MCF 10A (cell line): ENCODE data around the gene LRRC3C. TPM values are rescaled to one million over a fixed set of nuclear protein-coding genes. Genes with fewer than 3 reads are reported as not detected.

ENCODE experiments used
- BruUV-seq: library from RNA; stranded (reverse); fragments of 400-500 nt; replicated peaks from 2 replicates; lab custom pipeline; 2021; lab: Mats Ljungman, UMichigan
- CTCF ChIA-PET: fragments of 300-600 bp; sonication (Branson Sonifier 250); formaldehyde crosslinking; extraction: SDS; loops from one replicate; lab custom pipeline; 2021; ENCODE audit warnings: antibody characterized with exemption, inconsistent platforms; lab: Yijun Ruan, JAX
- POLR2A ChIA-PET: fragments of 300-600, 350-650 bp; sonication (Branson Sonifier 250); formaldehyde crosslinking; extraction: SDS; loops from one replicate; lab custom pipeline; 2020; ENCODE audit warnings: antibody characterized with exemption, inconsistent platforms; lab: Yijun Ruan, JAX
- DNase-seq: peaks from one replicate; pipeline ENCODE4 v3.0.0-alpha.2; 2018; ENCODE audit not compliant: unreplicated experiment
- H3K27ac Mint-ChIP-seq: one replicate; pipeline ENCODE4 v1.8.0; 2022; ENCODE audit warnings: mild to moderate bottlenecking, low read depth, mixed read lengths; ENCODE audit not compliant: unreplicated experiment
- H3K27me3 Mint-ChIP-seq: one replicate; pipeline ENCODE4 v1.8.0; 2022; ENCODE audit warnings: mixed read lengths; ENCODE audit not compliant: insufficient read depth, unreplicated experiment
- H3K36me3 Mint-ChIP-seq: one replicate; pipeline ENCODE4 v1.8.0; 2022; ENCODE audit warnings: mild to moderate bottlenecking, moderate library complexity, mixed read lengths; ENCODE audit not compliant: insufficient read depth, unreplicated experiment
- H3K4me1 Mint-ChIP-seq: one replicate; pipeline ENCODE4 v1.8.0; 2022; ENCODE audit warnings: mixed read lengths; ENCODE audit not compliant: insufficient read depth, unreplicated experiment
- H3K4me3 Mint-ChIP-seq: one replicate; pipeline ENCODE4 v1.8.0; 2022; ENCODE audit warnings: mild to moderate bottlenecking, moderate library complexity, mixed read lengths; ENCODE audit not compliant: unreplicated experiment
- H3K9me3 Mint-ChIP-seq: one replicate; pipeline ENCODE4 v1.8.0; 2022; ENCODE audit warnings: mixed read lengths; ENCODE audit not compliant: unreplicated experiment
- intact Hi-C: fragments of 100-400 bp; cut with micrococcal nuclease; formaldehyde crosslinking; loops from 2 replicates; pipeline ENCODE4 v1.14.1; 2022
- total RNA-seq: library from RNA; stranded (reverse); gene quantifications from 2 replicates; pipeline ENCODE4 v1.2.3, GENCODE V29; 2022
- TF ChIP-seq, protein P1 (sequence below): fragments of 200-600 bp; IDR thresholded peaks from one replicate; pipeline ENCODE4 v1.8.0; 2022; ENCODE audit warnings: antibody characterized with exemption, mild to moderate bottlenecking; ENCODE audit not compliant: unreplicated experiment

The LRRC3C gene
- total RNA-seq, 1 experiment from 2014 or later: not detected

DNA sequence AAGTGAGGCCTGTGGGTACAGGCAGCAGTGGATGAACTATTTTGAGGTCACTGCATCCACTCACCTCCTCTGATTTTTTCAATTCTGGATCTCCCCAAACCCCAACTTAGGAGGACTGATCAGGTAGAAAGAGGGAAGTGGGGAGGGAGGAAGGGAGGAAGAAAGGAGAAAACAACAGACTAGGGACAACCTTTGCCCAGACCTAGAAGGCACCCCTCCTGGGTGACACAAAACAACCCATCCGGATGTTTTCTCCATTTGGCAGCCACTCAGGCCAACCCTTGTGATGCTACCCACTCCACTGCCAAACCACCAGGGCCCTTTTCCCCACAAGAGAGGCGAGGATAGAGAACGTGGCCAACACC lies 2.9 kb upstream of the LRRC3C start:
- BruUV-seq: no TSS peak
- TF ChIP-seq, protein P1, sequence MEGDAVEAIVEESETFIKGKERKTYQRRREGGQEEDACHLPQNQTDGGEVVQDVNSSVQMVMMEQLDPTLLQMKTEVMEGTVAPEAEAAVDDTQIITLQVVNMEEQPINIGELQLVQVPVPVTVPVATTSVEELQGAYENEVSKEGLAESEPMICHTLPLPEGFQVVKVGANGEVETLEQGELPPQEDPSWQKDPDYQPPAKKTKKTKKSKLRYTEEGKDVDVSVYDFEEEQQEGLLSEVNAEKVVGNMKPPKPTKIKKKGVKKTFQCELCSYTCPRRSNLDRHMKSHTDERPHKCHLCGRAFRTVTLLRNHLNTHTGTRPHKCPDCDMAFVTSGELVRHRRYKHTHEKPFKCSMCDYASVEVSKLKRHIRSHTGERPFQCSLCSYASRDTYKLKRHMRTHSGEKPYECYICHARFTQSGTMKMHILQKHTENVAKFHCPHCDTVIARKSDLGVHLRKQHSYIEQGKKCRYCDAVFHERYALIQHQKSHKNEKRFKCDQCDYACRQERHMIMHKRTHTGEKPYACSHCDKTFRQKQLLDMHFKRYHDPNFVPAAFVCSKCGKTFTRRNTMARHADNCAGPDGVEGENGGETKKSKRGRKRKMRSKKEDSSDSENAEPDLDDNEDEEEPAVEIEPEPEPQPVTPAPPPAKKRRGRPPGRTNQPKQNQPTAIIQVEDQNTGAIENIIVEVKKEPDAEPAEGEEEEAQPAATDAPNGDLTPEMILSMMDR: no peak
- Mint-ChIP-seq H3K4me3 (no peak overlapping the region), H3K27ac (no peak overlapping the region), H3K27me3 (no peaks in the 10 kb centered on the region), H3K4me1 (peaks cover 15% of the 10 kb centered on the region), H3K9me3 (no peaks in the 10 kb centered on the region), H3K36me3 (peaks cover 7% of the 10 kb centered on the region)
- intact Hi-C loops: no loop called here
- CTCF ChIA-PET: interaction anchor here (0.6 kb wide), 1 partner anchor 893 kb away, joined by 3 read pairs; no protein-coding TSS in a partner anchor
- DNase-seq: no peak
- POLR2A ChIA-PET: no interaction called here

DNA sequence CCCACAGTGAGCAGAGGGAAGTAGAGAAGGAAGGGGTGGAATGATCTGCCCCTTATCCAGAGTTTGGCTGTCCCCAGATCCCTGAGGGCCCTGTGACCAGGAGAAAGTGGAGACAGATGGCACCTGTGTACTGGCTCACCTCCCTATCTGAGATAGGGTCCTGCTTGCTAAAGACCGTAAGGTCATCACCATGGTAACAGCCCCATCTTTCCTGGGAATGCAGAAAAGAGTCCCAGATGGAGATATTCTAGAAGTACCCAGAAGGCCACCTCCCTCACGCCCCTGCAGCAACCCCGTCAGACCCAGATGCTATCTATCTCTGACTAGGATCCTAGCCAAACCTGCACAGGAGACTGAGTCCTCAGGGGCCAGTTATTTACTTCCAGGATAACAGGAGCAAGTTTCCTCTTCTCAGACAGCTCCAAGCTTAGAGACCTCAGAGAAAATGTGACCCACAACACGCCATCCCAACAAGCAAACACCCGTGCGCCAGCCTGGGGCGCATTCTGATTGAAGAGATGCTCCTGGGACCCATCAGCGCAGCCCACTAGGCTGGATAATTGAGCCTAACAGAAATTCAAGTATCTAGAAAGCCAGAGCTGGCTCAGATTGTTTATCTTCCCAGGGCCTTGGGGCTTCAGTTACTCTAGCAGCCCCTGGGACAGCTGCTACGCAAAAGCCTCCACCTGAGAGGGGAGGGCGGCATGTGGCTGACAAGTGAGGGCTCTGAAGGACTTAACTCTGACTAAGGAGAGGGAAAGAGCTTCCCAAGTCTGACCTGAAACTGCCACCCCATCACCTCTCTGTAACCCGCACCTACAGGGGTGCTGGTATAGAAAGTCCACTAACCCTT lies 2.0 kb upstream of the LRRC3C start:
- DNase-seq: no peak
- no peak overlapping the region for H3K27ac Mint-ChIP-seq
- no peaks in the 10 kb centered on the region for H3K27me3 Mint-ChIP-seq
- CTCF ChIA-PET: no interaction called here
- intact Hi-C loops: no loop called here
- H3K4me3 Mint-ChIP-seq: peak overlapping the region; percentile 69
- H3K9me3 Mint-ChIP-seq: no peaks in the 10 kb centered on the region
- POLR2A ChIA-PET: interaction anchor here (0.8 to 1.9 kb wide), 4 partner anchors 9 to 55 kb away, joined by 3 to 7 read pairs (median 4); partner anchors contain the start of gene PSMD3
- peaks cover 7% of the 10 kb centered on the region for H3K36me3 Mint-ChIP-seq
- TF ChIP-seq, protein P1: no peak
- no TSS peak for BruUV-seq
- H3K4me1 Mint-ChIP-seq: peaks cover 18% of the 10 kb centered on the region

DNA sequence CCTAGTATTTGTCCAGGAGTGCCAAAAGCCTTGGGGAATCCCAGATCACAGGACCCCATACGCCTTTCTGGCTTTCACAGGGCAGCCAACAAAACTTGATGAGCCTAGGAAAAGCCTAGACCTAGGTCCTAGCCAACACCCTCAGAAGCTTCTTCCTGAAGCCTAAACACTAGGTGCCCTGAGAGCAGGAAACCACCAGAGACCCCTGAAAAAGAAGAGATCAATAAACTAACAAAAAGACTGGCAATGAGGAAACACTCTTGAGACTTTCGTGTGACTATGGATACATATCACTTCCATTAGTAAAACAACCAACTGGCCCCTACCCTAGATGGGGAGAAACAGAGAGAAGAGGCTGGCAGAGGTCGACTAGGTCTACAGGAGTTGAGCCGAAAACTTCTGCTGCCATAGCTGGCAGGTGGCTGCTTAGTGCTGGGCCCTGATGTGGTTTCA lies 1.4 kb upstream of the LRRC3C start:
- BruUV-seq: no TSS peak
- Mint-ChIP-seq H3K27ac (peak overlapping the region; percentile 2), H3K27me3 (no peaks in the 10 kb centered on the region), H3K36me3 (peaks cover 7% of the 10 kb centered on the region), H3K9me3 (no peaks in the 10 kb centered on the region), H3K4me3 (peak overlapping the region; percentile 69), H3K4me1 (peaks cover 18% of the 10 kb centered on the region)
- intact Hi-C loops: no loop called here
- no peak for DNase-seq
- ChIA-PET POLR2A (interaction anchor here (0.8 to 1.9 kb wide), 8 partner anchors 10 to 197 kb away, joined by 3 to 7 read pairs (median 3); partner anchors contain the start of gene PSMD3), CTCF (interaction anchor here (0.6 kb wide), 1 partner anchor 366 kb away, joined by 3 read pairs; no protein-coding TSS in a partner anchor)
- TF ChIP-seq, protein P1: no peak

DNA sequence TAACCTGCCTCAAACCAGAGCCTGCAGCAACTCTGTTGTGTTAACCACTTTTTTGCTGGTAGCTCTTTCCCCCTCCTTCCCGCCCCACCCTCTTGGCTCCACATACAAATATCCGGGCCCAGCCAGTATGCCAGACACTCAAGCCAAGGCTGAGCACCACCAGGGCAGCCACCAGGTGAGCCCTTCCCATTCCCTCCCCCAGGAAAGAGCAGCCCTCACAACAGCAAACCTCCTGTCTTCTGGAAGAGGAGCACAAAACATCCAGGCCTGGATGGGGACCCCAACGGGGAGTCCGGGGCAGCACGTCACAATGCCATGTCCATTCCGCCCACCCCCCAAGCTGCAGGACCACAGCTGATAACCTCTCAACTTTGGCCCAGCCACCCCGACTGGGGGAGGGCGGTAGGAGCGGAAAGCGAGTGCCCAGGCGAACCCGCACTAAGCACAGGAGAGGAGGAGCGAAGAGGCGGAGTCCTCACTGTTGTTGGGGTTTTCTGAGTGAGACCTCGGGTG lies 888 bp upstream of the LRRC3C start:
- no peaks in the 10 kb centered on the region for H3K9me3 Mint-ChIP-seq
- peak overlapping the region; percentile 2 for H3K27ac Mint-ChIP-seq
- POLR2A ChIA-PET: interaction anchor here (0.9 to 1.9 kb wide), 7 partner anchors 10 to 197 kb away, joined by 3 to 7 read pairs (median 3); no protein-coding TSS in a partner anchor
- no TSS peak for BruUV-seq
- intact Hi-C loops: no loop called here
- peaks cover 7% of the 10 kb centered on the region for H3K36me3 Mint-ChIP-seq
- H3K27me3 Mint-ChIP-seq: no peaks in the 10 kb centered on the region
- peak; percentile 22 for DNase-seq
- peaks cover 18% of the 10 kb centered on the region for H3K4me1 Mint-ChIP-seq
- CTCF ChIA-PET: interaction anchor here (0.6 kb wide), 1 partner anchor 365 kb away, joined by 3 read pairs; no protein-coding TSS in a partner anchor
- H3K4me3 Mint-ChIP-seq: peak overlapping the region; percentile 69
- TF ChIP-seq, protein P1: no peak
